Superior temporal gyrus (tissue), 1 donor: Measurements from ENCODE around the gene GAST.
"Not testable (repeated sequence)": the region's sequence is repeated elsewhere in the genome, so short reads cannot be mapped to it uniquely, and the experiment has no call there.

Experiments used
- DNase-seq: peaks from one replicate; pipeline ENCODE4 v3.0.0-alpha.2; 2016; ENCODE audit errors: extremely low spot score

The GAST gene, protein sequence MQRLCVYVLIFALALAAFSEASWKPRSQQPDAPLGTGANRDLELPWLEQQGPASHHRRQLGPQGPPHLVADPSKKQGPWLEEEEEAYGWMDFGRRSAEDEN

DNA sequence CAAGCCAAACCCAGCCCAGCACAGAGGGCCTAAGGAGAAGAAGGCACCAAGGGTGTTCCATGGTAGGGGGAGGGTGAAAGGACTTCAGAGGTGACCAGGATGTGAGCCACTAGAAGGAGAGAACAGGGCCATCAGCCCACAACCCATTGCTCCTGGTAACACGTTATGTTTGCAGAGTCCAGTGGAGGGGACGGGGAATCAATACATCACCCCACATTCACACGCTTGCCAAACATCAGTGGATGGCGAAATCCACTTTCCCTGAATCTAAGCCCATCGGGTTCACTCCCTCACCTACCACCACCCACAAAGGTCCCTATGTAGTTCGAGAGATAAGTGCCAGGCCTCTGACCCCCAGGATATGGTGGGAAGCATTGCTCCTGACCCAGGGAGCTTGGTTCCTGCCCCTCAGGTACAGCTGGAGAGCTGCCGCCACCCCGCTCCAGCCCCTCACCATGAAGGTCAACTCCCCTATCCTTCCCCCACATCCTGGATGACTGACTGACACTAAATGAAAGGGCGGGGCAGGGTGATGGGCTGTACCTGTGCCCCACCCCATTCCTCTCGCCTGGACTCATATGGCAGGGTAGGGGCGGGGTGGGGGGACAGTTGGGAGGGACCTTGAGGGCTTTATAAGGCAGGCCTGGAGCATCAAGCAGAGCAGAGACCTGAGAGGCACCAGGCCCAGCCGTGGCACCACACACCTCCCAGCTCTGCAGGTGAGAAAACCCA lies at the start of gene GAST:
Gene GAST (plus strand): TSS at position 663 of the 732 bp plus-strand sequence. CDS start 3,106 bp downstream, outside the sequence.
- no peak for DNase-seq

DNA sequence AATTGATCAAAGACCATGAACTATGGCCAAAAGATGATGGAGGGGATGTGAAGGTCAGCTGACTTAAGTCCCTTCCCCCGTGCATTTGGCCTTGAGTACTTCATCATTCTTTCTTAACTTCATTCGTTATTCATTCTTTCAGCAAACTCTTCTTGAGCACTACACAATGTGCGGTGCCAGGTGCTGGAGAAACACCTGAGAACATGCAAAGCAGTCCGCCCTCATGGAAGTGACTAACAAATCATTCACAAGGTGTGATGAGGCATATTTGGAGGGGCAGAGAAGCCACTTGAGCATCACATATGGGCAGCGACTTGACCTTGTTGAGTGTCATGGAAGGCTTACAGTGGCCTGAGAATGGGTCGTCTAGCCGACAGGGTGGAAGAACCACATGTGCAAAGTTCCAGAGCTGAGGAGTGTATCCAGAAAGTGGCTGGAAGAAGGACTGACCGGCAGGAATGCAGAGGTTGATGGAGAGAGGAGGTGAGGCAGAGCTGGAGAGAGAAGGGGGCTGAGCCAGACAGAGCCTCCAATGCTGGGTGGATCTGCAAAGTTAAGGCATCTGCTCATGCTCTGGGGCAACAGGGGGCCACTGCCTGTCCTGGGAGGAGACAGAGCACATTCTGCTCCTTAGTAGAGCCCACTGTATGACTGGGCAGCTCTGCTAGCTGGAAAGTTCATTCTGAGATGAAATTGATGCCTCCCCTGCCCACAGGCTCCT lies 48.5 kb upstream of the GAST start:
- no peak for DNase-seq

DNA sequence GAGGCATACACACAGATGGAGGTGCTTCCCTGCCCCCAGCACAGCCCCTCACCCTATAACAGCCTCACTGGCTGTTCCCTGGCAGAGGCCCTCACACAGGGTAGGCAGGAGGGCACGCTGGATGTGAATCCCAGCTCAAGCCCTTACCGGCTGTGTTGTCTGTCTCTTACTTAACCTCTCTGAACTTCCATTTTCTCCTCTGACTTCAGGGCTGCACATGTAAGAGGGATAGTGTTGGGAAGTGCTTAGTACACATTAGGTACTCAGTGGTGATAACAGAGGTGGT lies 48.0 kb upstream of the GAST start:
- DNase-seq: no peak

DNA sequence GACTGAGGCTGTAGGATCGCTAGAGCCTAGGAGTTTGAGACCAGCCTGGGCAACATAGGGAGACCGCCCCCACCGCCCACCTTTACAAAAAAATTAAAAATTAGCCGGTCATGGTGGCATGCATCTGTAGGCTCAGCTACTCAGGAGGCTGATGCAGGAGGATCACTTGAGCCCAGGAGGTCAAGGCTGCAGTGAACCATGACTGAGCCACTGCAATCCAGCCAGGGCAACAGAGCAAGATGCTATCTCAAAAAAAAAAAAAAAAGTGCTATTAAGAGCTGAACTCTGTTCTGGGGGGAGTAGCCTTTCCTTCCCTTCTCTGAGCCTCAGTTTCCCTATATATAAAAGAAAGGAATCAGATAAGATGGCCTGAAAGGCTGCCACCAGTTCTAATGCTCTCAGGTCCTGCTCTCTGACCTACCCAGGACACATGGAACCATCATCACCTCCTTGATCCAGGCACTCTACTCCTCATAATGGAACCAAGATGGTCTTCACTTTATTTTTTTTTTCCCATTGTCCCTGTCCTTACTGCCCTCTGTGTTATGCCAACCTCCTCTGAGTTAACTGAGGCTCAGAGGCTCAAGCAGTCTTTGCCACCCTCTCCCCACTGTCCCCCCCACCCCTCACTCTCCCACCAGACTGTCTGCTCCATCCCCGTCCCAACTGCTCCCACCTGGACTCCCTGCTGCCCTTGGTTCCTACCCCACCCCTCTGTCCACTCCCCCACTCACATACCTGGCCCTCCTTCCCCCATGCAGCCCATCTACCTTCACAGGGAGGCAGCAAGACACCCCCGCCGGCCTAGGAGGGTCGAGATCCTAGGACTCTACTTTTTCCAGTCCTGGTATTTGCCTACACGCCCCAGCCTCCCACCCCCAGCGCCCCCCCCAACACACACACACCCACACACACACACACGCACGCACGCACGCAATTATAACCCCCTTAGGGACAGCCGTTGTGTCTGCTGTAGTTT lies 47.3 kb upstream of the GAST start:
- DNase-seq: no peak

DNA sequence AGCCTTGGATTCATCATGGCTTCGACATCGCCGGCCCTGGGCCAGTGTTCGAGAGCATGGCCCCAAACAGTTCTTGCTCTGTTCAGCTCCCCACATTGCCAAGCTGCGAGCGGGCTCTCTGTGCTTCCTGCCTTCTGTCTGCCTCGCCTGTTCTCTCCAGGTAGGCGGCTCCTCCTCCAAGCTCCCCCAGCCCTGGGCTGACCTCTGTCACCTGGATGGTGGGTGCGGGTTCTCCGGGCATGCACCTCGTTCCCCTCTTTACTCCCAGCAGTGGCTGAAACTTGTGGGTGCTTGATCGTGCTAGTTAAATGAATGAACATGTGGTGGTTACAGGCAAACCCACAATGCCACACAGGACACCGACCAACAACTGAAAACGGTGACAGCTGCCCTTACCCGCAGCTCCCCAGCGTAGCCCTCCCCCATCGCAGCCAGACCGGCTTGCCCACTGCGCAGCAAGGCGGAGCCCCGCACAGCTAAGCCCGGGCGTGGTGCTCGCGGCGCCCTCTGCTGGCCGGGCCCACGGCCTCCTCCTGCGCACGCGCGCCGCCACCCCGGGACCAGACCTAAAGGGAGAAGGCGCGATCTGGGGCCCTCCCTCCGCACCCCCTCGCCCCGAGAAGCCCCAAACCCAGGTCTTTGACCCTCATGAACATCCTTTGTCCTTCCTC lies 46.4 kb upstream of the GAST start:
- peak; percentile 86 for DNase-seq

DNA sequence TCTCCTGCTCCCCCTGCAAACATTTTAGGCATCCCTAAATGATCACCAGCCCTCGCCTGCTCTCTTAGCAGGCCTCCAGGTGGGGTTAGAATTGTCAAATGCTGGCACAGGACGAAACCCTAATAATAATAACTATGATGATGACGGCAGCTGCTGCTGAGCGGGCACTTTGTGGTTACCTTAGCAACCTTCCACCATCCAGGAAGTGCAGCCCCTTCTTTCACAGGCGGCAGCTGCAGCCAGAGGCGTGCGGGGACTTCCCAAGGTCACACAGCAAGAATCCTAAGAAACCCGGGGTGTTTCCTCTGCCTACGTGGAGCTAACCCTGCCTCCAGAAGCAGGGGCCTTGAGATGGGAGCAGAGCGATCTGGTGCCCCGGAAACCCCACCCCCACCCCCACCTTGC lies 45.9 kb upstream of the GAST start:
- peak; percentile 53 for DNase-seq

DNA sequence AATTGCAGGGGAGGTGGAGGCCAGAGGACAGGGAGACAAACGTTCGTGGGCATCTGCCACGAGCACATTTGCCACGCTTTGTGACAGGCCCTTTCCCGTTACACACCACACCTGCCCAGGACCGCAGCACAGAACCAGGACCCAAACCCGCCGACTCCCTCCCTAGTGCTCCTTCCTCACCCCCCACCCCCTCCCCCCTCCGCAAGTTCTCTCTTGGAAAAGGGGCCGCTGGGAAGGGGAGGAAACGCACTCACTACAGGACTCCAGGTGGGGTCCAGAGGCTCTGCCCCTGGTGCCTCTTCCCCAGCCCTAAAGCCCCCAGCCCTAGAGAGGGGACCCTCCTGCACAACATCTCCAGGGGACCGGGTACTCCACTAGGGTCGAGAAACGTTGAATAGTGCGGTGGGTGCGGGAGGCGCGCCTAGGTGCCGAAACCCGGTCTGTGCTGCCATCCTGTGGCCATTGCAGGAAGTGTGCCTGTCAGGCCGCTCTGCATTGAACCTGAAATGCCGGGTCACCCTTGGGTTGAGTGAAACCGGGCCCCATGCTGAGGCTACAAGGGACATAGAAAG lies 45.3 kb upstream of the GAST start:
- DNase-seq: peak; percentile 89

DNA sequence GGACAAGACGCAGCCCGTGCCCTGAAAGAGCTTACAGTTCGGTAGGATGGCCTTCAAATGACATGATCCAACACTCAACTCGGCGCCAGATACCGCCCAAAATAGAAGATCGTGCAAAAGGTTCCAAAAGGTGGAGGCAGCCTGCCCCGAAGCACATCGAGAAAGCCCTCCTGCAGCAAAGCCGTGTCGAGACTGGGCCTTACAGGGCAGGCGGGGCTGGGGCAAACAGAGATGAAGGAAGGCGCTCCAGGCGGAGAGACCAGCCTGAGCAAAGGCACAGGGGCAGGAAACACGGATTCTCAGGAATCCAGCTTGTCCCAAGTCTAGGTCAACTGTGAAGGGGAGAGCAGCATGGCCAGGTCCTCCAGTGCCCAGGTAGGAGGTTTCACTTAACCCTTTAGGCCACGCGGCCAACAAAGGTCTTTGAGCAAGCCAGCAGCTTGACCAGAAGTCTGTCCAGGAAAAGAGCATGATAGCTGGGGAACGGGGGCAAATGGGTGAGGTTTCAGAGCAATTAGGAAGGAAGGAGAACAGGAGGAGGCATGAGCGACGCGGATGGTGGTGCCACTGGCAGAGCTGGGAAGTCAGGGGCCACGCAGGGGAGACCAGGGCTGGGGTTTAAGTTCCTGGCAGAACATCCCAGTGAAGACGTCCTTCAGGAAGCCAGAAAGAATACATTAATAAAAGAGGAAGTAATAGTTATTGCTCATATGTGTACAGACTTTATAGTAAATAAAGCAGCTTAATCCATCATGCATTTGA lies 44.7 kb upstream of the GAST start:
- DNase-seq: no peak

DNA sequence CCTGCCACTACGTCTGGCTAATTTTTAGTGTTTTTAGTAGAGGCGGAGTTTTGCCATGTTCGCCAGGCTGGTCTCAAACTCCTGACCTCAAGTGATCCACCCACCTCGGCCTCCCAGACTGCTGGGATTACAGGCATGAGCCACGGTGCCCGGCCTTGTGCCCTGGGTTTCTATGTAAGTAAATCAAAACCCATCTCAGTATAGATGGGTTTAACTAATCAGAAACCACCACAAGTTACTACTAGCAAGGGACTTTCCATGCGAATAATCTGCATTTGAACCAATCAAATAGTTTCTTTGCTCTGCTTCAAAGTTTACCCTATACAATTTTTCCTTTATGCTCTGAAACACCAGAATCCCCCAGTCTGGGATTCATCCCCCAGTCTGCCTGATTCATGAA lies 40.0 kb upstream of the GAST start:
- no peak for DNase-seq

DNA sequence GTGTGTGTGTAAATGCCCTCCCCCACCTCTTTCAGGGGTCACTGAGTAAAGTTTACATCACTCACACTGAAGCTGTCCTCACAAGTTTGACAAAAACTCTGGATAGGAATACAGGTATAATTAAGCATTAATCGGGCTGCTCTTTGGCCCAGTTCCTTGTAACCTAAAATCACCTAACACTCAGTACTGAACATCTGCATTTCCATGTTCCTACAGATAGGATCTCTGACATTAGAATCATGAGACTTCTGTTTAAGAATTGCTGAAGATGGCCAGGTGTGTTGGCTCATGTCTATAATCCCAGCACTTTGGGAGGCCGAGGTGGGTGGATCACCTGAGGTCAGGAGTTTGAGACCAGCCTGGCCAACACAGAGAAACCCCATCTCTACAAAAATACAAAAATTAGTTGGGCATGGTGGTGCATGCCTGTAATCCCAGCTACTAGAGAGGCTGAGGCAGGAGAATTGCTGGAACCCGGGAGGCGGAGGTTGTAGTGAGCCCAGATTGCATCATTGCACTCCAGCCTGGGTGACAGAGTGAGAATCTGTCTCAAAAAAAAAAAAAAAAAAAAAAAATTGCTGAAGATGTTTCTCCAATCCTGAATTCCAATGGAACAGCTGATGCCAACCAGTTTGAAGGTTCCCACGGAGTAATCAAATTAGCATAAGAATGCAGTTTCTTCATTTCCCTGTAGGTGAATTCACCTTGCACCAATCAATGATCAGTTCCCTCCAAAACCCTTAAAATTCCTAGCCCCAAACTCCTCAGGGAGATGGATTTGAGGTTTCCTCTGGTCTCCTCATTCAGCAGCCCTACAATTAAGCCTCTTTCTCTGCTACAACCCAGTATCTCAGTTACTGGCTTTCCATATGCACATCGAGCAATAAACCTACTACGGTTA lies 36.7 kb upstream of the GAST start:
- DNase-seq: not testable (repeated sequence)

DNA sequence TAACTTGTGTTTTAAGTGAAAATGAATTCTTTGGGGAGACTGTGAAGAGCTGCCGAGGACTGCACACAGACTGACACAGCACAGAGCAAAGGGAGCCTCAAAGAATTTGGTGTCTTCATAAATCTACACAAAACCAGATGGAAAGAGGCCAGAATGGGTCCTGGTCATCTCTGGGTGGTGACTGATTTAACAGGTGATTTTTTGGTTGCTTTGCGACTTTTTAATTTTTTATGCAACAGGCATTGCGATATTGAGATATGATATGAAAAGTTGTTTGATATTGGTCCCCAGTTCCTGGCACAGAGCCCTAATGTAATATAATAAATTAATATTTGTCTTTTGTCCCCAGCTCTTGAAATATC lies 36.1 kb upstream of the GAST start:
- no peak for DNase-seq

DNA sequence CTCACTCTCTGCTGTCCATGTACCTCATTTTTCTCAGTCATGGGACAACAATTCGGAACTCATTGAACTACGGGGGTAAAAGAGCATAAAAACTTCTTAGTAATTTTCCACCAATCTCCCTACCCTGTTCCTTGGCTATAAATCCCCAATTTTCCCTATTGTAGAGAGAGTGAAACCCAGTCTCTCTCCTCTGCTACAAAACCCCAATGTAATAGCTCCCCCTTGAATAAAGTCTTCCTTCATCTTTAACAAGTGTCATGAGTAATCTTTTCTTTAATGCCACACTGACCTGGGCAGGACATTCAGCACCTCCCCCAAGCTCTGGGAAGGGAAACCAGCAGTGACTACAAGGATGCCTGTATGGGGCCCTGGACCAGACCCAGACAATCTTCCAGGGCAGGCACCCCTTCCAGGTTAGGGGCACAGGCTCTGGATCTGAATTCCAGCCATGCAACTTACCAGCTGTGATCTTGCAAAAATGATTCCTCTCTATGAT lies 33.7 kb upstream of the GAST start:
- DNase-seq: no peak

DNA sequence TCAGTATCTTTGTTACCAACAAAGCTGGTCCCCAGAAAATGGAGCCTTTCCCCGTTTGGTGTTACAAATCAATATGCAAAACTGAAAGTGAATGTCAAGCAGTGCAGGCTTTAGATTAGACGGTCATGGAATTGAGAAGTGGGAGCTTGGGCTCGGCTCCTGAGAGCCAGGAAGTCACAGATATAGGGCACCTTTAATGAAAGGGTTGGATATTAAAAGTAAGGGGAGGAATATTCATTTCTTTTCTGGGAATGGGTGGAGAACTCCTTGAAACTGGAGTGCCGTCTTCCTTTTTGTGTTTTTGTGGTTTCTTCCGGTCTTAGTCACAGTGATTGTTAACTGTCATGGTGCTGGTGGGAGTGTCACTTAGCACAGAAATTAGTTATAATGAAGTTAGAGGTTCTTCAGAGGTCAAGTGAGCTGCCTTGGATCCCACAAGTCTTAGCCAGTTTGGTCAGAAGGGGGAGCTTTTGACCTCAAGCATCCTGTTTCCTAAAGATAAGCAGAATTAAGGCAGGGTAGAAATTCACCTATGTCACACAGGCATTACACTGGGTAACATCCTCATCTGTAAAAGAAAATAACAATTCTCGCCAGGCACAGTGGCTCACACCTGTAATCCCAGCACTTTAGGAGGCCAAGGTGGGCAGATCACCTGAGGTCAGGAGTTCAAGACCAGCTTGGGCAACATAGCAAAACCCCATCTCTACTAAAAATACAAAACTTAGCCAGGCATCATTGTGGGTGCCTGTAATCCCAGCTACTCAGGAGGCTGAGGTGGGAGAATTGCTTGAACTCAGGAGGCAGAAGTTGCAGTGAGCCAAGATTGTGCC lies 33.0 kb upstream of the GAST start:
- DNase-seq: no peak

DNA sequence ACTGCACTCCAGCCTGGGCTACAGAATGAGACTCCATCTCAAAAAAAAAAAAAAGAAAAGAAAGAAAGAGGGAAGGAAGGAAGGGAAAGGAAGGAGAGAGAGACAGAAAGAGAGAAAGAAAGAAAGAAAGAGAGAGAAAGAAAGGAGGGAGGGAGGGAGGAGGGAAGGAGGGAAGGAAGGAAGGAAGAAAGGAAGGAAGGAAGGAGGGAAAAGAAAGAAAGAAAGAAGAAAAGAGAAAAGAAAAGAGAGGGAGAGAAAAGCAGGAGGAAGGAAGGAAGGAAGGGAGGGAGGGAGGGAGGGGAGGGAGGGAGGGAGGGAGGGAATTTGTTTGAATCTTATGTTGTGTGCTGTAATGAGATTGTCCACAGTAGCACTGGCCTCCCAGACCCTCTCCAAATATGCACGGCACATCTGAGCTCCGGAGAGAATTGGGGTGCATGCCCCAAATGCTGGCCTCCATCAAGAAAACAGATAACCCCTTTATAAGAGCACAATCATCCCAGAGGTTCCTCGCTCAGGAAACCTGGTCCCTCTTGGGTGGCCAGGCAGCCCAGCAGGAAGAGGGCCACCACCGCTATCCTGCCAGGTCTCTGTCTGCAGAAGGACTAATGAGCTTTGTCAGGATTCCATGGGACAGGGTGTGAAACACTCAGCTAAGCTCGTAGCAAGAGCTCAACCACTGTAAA lies 32.2 kb upstream of the GAST start:
- no peak for DNase-seq

DNA sequence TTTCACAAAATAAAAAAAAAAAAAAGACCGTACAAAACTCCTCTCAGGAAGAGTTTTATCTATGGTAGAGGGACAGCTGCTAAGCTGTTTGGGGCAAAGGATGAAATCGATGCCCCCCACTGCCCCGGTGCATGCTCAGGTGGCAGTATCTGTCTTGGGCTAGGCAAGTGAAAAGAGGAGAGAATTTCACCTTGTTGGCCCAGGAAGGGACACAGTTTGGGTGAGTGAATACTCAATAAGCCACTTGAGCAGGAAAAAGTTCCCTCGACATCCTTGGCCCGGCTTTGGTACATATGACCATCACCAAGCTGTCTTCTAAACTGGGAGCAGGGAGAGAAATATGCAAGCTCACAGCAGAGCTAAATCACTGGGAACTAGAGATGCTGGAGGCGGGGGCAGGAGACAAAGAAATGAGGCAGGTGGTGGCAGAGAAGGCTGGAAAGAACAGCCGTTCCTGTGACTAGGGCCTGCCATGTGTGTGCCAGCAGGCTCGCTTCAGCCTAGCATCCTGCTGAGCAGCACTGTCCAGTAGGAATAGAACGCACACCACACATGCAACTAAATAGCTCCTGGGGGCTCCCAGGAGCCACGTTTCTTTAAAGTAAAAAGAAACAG lies 31.6 kb upstream of the GAST start:
- peak; percentile 48 for DNase-seq

DNA sequence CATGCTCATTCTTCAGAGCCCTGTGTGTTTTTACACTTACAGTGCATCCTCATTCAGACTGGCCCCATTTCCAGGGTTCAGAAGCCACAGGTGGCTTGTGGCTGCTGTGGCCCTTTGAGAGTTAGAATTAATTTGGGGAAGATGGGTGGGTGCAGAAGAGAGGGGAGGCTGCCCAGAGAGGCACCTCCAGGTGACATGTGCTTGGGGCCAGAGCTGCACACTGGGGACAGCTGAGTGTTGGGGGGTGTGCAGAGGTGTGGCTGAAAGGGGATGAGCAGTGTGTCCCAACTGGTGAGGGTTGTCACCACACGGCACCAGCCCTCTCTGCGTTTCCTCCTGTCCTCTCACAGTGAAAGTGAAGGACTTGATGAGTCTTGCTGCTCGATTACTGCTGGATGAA lies 30.4 kb upstream of the GAST start:
- no peak for DNase-seq

DNA sequence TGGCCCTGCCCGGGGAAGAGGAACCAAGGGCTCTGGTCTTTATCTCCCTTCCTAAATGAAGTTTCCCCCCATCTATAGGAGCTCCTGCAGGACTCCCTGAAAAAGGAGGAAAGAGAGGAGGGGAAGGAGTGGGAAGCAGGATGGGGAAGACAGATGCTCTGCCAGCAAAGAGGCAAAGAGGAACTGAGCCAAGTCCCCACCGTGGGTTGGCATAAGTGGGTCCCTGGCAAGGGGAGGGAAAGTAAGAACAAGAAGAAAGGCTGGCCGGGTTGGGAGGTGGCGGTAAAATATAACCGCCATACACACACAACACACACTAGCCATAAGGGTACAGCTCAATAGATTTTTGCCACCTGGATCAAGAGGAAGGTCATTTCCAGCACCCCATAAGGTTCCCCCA lies 29.5 kb upstream of the GAST start:
- DNase-seq: no peak
